ENCODE data around the gene NLE1.
"Not testable (repeated sequence)": the region's sequence is repeated elsewhere in the genome, so short reads cannot be mapped to it uniquely, and the experiment has no call there.

NLE1 gene

GRCh38 chr17:35172321-35172720, 30.2 kb upstream of the NLE1 start:
- H3K36me3 Mint-ChIP-seq (ENCODE audit: insufficient read depth); H3K9me3 Mint-ChIP-seq; H3K4me3 Mint-ChIP-seq; H3K27me3 Mint-ChIP-seq; H3K27ac Mint-ChIP-seq (ENCODE audit: low read depth); DNase-seq (ENCODE audit: low spot score in 2 of 2); ATAC-seq (replicated peaks; ENCODE audit: extremely low read depth, poor library complexity, severe bottlenecking): not testable (repeated sequence)
- H3K4me1 Mint-ChIP-seq, result peaks cover 44% of the 10 kb centered on the region

- DNase-seq (ENCODE audit: low spot score in 2 of 2) (no peak), ATAC-seq (replicated peaks; ENCODE audit: extremely low read depth, poor library complexity, severe bottlenecking) (peak; percentile 73)
- H3K4me3 Mint-ChIP-seq, result peak overlapping the region; percentile 45
- H3K9me3 Mint-ChIP-seq, result no peaks in the 10 kb centered on the region
- H3K27ac Mint-ChIP-seq (ENCODE audit: low read depth), result peak overlapping the region; percentile 53
- H3K4me1 Mint-ChIP-seq, result peaks cover 39% of the 10 kb centered on the region
- no peaks in the 10 kb centered on the region for H3K36me3 Mint-ChIP-seq (ENCODE audit: insufficient read depth)
- no peaks in the 10 kb centered on the region for H3K27me3 Mint-ChIP-seq
Observed at GRCh38 chr17:35171834-35172233, 29.7 kb upstream of the NLE1 start.

GRCh38 chr17:35170968-35171771, 29.1 kb upstream of the NLE1 start:
- H3K9me3 Mint-ChIP-seq, result no peaks in the 10 kb centered on the region
- peak overlapping the region; percentile 53 for H3K27ac Mint-ChIP-seq (ENCODE audit: low read depth)
- H3K4me3 Mint-ChIP-seq, result peak overlapping the region; percentile 45
- H3K36me3 Mint-ChIP-seq (ENCODE audit: insufficient read depth), result no peaks in the 10 kb centered on the region
- DNase-seq (ENCODE audit: low spot score in 2 of 2) (peak; percentile 23 to 28), ATAC-seq (replicated peaks; ENCODE audit: extremely low read depth, poor library complexity, severe bottlenecking) (peak; percentile 77)
- H3K27me3 Mint-ChIP-seq, result no peaks in the 10 kb centered on the region
- H3K4me1 Mint-ChIP-seq, result peaks cover 33% of the 10 kb centered on the region

DNA sequence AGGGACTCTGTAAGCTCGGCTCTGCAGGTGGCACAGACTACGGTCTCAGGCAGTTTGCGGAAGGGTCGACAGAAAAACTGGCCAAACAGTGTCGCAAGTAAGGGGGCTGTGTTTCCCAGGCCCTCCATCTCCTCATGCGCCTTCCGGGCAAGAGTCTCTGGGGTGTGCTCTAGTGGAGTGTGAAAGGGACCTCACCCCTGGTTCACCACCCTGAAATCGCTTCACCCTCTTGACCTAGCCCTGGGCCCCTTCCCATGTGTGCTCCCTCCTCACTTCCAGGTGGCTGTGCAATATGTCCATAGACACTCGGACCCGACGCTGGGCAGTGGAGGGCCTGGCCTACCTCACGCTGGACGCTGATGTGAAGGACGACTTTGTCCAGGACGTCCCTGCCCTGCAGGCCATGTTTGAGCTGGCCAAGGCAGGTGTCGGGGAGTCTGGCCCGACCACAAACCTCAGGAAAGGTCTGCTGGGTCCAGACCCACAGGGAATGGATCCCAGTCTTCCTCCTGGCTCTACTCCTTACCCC, 27.8 kb upstream of the NLE1 start:
- Mint-ChIP-seq H3K27me3 (no peaks in the 10 kb centered on the region), H3K4me3 (no peak overlapping the region), H3K4me1 (peaks cover 27% of the 10 kb centered on the region), H3K9me3 (no peaks in the 10 kb centered on the region), H3K36me3 (ENCODE audit: insufficient read depth) (no peaks in the 10 kb centered on the region), H3K27ac (ENCODE audit: low read depth) (no peak overlapping the region)
- ATAC-seq (replicated peaks; ENCODE audit: extremely low read depth, poor library complexity, severe bottlenecking), result no peak
- no peak for DNase-seq (ENCODE audit: low spot score in 2 of 2)

DNA sequence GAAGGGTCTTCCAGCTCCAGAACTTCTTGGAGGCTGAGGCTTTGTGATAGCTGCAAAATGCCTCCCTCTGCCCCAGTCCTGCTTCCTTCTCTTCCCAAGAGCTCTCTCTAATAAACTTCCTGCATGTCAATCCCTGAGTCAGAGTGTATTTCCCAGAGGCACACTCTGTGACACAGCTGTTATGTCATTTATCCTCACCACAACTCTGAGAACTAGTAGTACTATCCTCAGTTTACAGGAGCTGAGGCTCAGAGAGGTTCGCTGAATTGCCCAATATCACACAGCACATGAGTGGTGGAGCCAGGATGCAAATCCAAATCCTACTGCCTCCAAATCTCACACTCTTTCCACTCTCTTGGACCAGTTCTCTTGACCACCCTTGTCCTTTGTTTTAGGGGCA, 25.6 kb upstream of the NLE1 start:
- ATAC-seq (replicated peaks; ENCODE audit: extremely low read depth, poor library complexity, severe bottlenecking), result no peak
- Mint-ChIP-seq H3K4me3 (no peak overlapping the region), H3K9me3 (no peaks in the 10 kb centered on the region), H3K27me3 (no peaks in the 10 kb centered on the region), H3K27ac (ENCODE audit: low read depth) (no peak overlapping the region), H3K4me1 (peaks cover 27% of the 10 kb centered on the region), H3K36me3 (ENCODE audit: insufficient read depth) (peaks cover 4% of the 10 kb centered on the region)
- DNase-seq (ENCODE audit: low spot score in 2 of 2), result no peak

DNA sequence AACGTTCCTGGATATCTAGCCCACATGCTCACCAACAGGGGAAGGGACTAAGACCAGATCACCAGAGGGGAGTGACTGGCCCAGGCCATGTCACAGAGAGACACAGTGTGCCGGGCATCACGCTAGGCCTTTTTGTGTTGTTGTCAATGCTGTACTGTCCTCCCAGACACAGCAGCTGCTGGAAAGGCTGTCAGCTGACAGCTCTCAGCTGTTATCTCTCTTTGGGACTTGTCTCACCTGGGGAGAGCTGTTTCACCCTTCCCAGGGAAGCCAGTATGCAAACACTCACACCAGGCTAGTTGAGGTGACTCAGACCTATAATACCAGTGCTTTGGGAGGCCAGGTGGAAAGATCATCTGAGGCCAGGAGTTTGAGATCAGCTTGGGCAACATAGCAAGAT, 24.9 kb upstream of the NLE1 start:
- no peak for DNase-seq (ENCODE audit: low spot score in 2 of 2)
- no peaks in the 10 kb centered on the region for H3K27me3 Mint-ChIP-seq

GRCh38 chr17:35166526-35166925, 24.4 kb upstream of the NLE1 start:
- H3K36me3 Mint-ChIP-seq (ENCODE audit: insufficient read depth), result peaks cover 4% of the 10 kb centered on the region

More for the DNA sequence above, 24.9 kb upstream of the NLE1 start:
- ATAC-seq (replicated peaks; ENCODE audit: extremely low read depth, poor library complexity, severe bottlenecking), result no peak
- Mint-ChIP-seq H3K36me3 (ENCODE audit: insufficient read depth) (peaks cover 4% of the 10 kb centered on the region), H3K4me1 (peaks cover 31% of the 10 kb centered on the region), H3K4me3 (no peak overlapping the region), H3K27ac (ENCODE audit: low read depth) (no peak overlapping the region), H3K9me3 (no peaks in the 10 kb centered on the region)

DNA sequence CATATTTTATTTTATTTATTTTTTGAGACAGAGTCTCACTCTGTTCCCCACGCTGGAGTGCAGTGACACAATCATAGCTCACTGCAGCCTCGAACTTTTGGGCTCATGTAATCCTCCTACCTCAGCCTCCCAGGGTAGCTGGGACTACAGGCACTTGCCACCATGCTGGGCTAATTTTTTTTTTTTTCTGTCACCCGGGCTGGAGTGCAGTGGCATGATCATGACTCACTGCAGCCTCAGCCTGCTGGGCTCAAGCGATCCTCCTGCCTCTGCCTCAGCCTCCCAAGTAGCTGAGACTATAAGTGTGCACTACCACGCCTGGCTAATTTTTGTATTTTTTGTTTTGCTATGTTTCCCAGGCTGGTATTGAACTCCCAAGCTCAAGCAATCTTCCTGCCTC, 22.6 kb upstream of the NLE1 start:
- Mint-ChIP-seq H3K27me3 (no peaks in the 10 kb centered on the region), H3K27ac (ENCODE audit: low read depth) (peak overlapping the region; percentile 79), H3K36me3 (ENCODE audit: insufficient read depth) (peaks cover 12% of the 10 kb centered on the region), H3K9me3 (no peaks in the 10 kb centered on the region), H3K4me1 (peaks cover 46% of the 10 kb centered on the region), H3K4me3 (no peak overlapping the region)
- no peak for ATAC-seq (replicated peaks; ENCODE audit: extremely low read depth, poor library complexity, severe bottlenecking)
- no peak for DNase-seq (ENCODE audit: low spot score in 2 of 2)

More at GRCh38 chr17:35166526-35166925, 24.4 kb upstream of the NLE1 start:
- Mint-ChIP-seq H3K4me3 (no peak overlapping the region), H3K4me1 (peaks cover 33% of the 10 kb centered on the region), H3K27ac (ENCODE audit: low read depth) (no peak overlapping the region), H3K9me3 (no peaks in the 10 kb centered on the region), H3K27me3 (no peaks in the 10 kb centered on the region)
- ATAC-seq (replicated peaks; ENCODE audit: extremely low read depth, poor library complexity, severe bottlenecking) (no peak), DNase-seq (ENCODE audit: low spot score in 2 of 2) (no peak)

DNA sequence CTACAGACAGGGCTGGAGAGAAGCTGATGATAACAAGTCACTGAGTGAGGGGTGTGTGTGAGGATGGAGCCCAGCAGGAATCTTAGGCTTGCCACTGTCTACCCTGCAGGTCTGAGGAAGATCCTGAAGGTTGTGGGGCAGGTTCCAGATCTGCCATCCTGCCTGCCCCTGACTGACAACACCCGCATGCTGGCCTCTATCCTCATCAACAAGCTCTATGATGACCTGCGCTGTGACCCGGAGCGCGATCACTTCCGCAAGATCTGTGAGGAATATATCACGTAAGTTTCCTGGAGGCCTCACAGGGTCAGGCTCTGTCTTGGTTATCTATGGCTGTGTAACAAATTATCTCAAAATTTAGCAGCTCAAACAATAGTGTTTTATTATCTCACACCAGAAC, 21.8 kb upstream of the NLE1 start:
- ATAC-seq (replicated peaks; ENCODE audit: extremely low read depth, poor library complexity, severe bottlenecking) (no peak), DNase-seq (ENCODE audit: low spot score in 2 of 2) (no peak)
- Mint-ChIP-seq H3K4me3 (no peak overlapping the region), H3K4me1 (peaks cover 52% of the 10 kb centered on the region), H3K27me3 (no peaks in the 10 kb centered on the region), H3K36me3 (ENCODE audit: insufficient read depth) (peaks cover 12% of the 10 kb centered on the region), H3K9me3 (no peaks in the 10 kb centered on the region), H3K27ac (ENCODE audit: low read depth) (peak overlapping the region; percentile 79)

DNA sequence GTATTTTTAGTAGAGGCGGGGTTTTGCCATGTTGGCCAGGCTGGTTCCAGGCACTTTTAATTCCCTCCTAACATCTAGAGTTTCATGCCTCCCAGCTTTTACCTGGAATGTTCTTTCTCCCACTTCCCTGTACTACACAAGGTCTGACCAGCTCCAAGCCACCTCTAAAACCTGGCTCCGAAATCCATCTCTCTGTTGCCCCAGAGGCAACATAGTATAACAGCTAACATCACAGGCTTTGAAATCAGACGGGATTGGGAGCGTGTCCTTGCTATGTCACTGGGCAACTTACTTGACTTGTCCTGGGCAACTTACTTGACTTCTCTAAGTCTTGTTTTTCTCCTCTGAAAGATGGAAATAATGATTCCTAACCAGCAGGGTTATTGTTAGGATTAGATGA, 20.7 kb upstream of the NLE1 start:
- no peak for DNase-seq (ENCODE audit: low spot score in 2 of 2)
- no peaks in the 10 kb centered on the region for H3K9me3 Mint-ChIP-seq
- ATAC-seq (replicated peaks; ENCODE audit: extremely low read depth, poor library complexity, severe bottlenecking), result no peak
- peaks cover 12% of the 10 kb centered on the region for H3K36me3 Mint-ChIP-seq (ENCODE audit: insufficient read depth)
- H3K27me3 Mint-ChIP-seq, result no peaks in the 10 kb centered on the region
- H3K27ac Mint-ChIP-seq (ENCODE audit: low read depth), result peak overlapping the region; percentile 78
- peaks cover 52% of the 10 kb centered on the region for H3K4me1 Mint-ChIP-seq
- no peak overlapping the region for H3K4me3 Mint-ChIP-seq

DNA sequence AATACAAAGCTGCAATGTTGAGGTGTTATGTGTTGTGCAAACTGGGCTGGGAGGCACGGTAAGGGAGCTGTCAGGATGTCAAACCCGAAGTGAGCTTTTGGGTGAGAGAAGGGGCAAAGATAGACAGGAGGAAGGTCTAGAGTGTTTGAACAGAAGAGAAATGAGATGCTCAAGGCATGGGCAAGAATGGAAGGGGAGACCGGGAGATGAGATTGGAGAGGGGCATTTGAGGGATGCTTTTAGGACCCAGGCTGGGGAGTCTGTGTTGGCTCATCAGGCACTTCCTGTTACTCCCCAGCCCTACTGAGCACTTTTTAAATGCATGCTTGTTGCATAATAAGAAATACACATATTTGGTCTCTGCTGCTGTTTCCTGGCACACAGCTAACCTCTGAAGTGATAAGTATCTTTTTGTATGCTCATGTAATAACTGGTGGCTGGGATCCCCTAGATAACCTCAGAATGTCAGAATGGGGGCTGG, 19.2 kb upstream of the NLE1 start:
- peak; percentile 79 for ATAC-seq (replicated peaks; ENCODE audit: extremely low read depth, poor library complexity, severe bottlenecking)
- Mint-ChIP-seq H3K27ac (ENCODE audit: low read depth) (peak overlapping the region; percentile 78), H3K4me1 (peaks cover 52% of the 10 kb centered on the region), H3K9me3 (no peaks in the 10 kb centered on the region), H3K27me3 (no peaks in the 10 kb centered on the region), H3K4me3 (peak overlapping the region; percentile 62), H3K36me3 (ENCODE audit: insufficient read depth) (peaks cover 12% of the 10 kb centered on the region)
- peak in 1 of 2 donors; percentile 38 for DNase-seq (ENCODE audit: low spot score in 2 of 2)

DNA sequence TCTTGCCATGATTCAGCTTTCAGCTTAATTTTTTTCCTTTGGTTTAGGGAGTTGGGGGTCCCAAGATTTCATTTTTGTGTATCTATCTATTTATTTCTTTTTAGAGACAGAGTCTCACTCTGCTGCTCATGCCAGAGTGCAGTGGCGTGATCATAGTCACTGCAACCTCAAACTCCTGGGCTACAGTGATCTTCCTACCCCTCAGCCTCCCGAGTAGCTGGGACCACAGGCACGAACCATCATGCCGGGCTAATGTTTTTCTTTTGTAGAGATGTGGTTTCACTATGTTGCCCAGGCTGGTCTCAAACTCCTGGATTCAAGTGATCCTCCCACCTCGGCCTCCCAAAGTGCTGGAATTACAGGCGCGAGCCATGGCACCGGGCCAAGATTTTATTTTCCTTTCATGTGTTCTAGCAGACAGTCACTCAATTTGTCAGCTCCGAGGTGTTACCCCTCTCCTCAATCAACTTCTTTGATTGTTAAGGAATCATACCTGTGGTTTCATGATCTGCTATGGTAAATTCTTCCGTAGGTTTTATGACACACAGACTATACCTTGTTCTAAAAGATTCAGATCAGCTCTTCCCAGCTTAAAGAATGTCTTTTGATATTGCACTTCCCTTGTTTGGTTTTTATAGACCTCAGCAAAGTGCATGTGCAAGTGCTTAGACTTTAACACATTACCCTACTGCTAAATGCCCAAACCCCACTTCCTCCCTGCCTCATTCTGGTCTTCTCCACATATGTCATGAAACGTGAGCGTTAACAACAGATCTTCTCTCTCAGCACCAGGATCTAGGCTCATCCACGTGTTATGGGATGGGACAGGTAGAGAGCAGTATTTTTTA, 18.5 kb upstream of the NLE1 start:
- Mint-ChIP-seq H3K4me3 (peak overlapping the region; percentile 66), H3K27ac (ENCODE audit: low read depth) (peak overlapping the region; percentile 78), H3K4me1 (peaks cover 52% of the 10 kb centered on the region), H3K36me3 (ENCODE audit: insufficient read depth) (peaks cover 12% of the 10 kb centered on the region), H3K27me3 (no peaks in the 10 kb centered on the region), H3K9me3 (no peaks in the 10 kb centered on the region)
- ATAC-seq (replicated peaks; ENCODE audit: extremely low read depth, poor library complexity, severe bottlenecking) (peak; percentile 86), DNase-seq (ENCODE audit: low spot score in 2 of 2) (peak in 1 of 2 donors; percentile 45)
